Mammary epithelial cell (primary cell): ENCODE measurements around the gene GRAP.

Source experiments
- EZH2 ChIP-seq: IDR thresholded peaks from 2 replicates; pipeline ENCODE4 v1.6.1; 2012; ENCODE audit warnings: low read length, inconsistent platforms, borderline replicate concordance
- TF ChIP-seq, protein P1 (sequence below), 2 donors: IDR thresholded peaks in 1 of 2; conservative IDR thresholded peaks in 1 of 2; 2 replicates each; pipeline ENCODE4 v1.5.1; 2011 to 2012; ENCODE audit warnings: inconsistent platforms in 2 of 2, low read length in 2 of 2, mild to moderate bottlenecking in 2 of 2, control low read depth in 1 of 2, low read depth in 1 of 2; ENCODE audit not compliant: insufficient read depth in 1 of 2; ENCODE audit errors: extremely low read depth in 1 of 2

DNA sequence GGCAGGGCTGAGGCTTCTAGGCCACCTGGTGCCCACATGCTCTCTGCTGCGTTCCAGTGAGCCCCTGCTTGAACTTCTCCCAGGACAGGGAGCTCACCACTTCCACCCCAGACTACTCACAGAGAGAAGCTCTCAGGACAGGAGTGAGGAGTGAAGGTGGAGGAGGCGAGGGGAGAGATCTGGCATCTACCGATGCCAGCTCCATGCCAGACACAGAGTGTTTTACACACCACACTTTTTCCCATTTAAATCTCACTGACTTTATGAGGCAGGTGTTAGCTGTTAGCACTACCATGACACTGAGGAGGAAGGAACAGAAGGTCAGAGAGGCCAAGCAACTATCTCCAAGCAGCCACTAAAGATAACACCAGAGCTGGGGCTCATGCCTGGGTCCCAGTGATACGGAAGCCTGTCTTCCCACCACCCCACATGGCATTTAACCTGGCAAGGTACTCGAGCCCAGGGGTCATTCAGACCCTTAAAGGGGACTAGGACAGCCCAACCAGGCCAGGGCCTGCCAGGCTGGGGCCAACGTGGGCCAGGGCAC is 49.0 kb downstream of the GRAP start:
- TF ChIP-seq, protein P1, sequence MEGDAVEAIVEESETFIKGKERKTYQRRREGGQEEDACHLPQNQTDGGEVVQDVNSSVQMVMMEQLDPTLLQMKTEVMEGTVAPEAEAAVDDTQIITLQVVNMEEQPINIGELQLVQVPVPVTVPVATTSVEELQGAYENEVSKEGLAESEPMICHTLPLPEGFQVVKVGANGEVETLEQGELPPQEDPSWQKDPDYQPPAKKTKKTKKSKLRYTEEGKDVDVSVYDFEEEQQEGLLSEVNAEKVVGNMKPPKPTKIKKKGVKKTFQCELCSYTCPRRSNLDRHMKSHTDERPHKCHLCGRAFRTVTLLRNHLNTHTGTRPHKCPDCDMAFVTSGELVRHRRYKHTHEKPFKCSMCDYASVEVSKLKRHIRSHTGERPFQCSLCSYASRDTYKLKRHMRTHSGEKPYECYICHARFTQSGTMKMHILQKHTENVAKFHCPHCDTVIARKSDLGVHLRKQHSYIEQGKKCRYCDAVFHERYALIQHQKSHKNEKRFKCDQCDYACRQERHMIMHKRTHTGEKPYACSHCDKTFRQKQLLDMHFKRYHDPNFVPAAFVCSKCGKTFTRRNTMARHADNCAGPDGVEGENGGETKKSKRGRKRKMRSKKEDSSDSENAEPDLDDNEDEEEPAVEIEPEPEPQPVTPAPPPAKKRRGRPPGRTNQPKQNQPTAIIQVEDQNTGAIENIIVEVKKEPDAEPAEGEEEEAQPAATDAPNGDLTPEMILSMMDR (conservative IDR thresholded peaks at IDR 0.05 in 1 of 2, IDR thresholded peaks at IDR 0.05 in 1 of 2; ENCODE audit: extremely low read depth in 1 of 2, insufficient read depth in 1 of 2, low read depth in 1 of 2, low read length in 2 of 2), result no peak
- TF ChIP-seq EZH2, result no peak
